GM18870 (cell line): ENCODE results near the gene ZNF345.

Experiments used
- ATAC-seq: cut with Tn5 transposase; IDR thresholded peaks from one replicate; pipeline ENCODE4 v1.9.1; 2021; ENCODE audit warnings: moderate library complexity; ENCODE audit not compliant: unreplicated experiment

Gene ZNF345

GRCh38 chr19:36850559-36851442 is at the start of gene ZNF345:
TSS of gene ZNF345 (plus strand) at chr19:36850876. CDS start at chr19:36876831, 25,955 bp downstream.
- ATAC-seq = peak; percentile 52

GRCh38 chr19:36805364-36805763 is 45.3 kb upstream of the ZNF345 start:
- no peak for ATAC-seq

- no peak for ATAC-seq
Measured at GRCh38 chr19:36807029-36807428, 43.6 kb upstream of the ZNF345 start.

GRCh38 chr19:36819130-36819630 is 31.5 kb upstream of the ZNF345 start:
- no peak for ATAC-seq

DNA sequence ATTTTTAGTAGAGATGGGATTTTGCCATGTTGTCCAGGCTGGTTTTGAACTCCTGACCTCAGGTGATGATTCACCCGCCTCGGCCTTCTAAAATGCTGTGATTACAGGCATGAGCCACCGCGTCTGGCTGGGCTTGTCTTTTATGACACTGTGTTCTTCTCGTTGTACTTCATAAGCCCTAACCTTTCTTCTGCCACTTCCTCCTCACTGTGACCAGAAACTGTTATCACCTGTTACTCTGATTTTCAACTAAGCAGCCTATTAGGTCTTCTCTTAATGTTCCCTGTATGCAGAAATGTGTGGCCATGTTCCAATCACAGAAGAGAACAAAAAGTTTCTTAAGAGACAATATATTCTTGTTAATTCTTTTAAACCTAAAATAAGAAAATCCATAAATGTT is 28.9 kb upstream of the ZNF345 start:
- ATAC-seq = no peak

DNA sequence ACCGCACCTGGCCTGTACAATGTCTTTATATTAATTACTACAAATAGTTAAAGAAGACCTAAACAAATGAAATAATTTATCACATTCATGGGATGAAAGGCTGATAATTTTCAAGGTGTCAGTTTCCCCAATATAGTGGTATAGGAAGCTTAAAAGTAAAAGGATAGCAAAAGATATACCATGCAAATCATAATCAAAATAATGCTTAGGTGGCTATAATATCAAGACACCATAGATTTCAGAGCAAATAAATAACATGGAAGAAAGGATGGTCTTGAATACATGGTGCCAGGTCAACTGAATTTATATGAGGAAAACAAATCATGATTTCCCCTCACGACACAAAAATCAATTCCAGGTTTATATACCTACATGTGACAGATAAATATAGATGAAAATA is 17.2 kb upstream of the ZNF345 start:
- ATAC-seq = no peak

GRCh38 chr19:36837176-36837905 is 13.3 kb upstream of the ZNF345 start:
- no peak for ATAC-seq

DNA sequence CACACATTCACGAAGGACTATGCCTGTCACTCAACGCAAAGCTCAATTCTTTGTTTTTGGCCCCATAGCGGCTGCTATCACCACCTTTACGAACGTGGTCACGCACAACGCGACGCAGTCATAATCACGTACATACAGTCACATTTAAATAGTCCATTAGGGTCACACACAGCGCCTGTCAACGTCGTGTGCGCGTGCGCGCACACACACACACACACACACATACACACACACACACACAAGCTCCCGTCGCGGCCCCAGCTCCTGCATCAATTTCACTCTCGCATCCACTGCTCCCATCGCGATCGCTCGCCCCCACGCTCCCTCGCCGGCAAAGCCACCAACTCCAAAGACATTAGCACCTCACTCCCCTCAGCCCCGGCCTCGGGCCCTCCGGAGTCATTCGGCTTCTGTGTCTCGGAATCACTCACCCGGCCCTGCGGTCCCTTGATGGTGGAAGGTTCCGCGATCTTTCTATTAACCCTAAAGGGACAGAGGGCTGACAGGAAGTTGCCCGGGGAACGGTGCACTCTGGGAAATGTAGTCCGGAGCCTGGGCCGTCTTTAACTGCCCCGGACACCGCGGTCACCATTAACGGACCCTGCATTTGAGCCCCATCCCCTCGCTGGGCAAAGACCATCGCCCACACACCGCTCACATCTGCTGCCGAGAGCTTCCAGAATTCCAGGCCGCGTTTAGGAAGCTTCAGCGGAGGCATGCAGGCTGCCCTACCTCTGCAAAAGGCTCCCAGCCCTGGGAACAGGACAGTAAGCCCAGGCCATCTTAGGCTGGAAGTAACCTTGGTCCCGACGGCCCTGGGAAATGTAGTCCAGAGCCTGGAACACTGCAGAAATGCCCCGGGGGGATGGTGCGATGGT is 12.5 kb upstream of the ZNF345 start, which contains the start of gene ZNF790:
Gene ZNF790, minus strand, starts transcription at position 482 of the 878 bp plus-strand sequence. CDS start 12,768 bp downstream, outside the sequence.
- peak; percentile 64 for ATAC-seq

- ATAC-seq = no peak
Measured at GRCh38 chr19:36838784-36839324, 11.8 kb upstream of the ZNF345 start.

DNA sequence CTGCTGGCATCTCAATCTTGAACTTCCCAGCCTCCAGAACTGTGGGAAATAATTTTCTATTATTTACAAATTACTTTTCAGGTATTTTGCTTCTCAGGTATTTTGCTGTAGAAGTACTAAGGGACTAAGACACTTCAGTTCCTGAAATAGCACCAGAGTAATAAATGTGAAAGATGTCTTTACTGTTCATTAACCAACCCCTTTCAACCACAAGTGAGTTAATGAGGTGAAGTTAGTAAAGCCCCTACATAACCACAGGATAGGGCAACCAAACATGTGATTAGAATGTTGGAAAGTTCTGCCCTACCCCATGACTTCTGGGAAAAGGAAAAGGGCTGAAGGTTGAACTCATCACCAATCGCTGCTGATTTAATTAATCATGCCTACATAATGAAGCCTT is 2.7 kb upstream of the ZNF345 start:
- no peak for ATAC-seq

DNA sequence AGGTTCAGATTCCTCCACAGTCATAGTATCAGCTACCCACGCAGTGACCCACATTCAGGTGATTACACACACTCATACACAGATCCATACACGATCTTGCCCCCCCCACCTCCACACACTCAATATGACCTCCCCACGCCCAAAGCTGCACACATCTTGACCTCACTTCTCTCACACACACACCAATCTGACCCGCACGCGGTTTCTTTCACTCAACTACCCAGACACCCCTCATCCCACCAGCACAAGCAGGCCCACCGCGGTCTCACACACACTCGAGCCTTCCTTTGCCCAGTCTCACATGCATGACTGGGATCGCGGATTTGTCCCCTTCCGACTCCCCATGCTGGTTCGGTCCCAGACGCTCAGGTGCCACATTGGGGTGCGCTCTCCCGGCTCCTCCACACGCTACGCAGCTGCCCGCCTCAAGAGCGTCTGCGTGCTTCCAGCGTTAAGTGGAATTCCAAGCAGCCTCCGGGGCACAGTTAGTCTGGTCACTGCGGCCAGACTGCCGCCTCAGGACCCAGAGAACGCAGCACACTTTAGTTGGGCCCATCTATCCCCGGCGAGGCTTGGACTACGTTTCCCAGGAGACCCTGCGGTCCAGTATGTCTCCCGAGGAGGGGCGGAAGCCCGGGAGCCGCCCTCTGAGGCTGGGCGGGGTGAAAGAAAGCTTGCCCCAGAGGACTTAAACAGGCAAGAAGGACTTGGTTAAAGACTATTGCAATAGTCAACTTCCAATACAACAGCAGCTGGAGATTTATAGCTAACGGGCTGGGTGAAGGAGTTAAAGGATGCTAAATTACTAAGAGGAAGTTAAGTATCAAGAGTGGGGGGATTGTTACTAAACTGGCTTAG is 746 bp upstream of the ZNF345 start:
- ATAC-seq = peak; percentile 54

GRCh38 chr19:36851898-36852297 is 1.2 kb downstream of the ZNF345 start:
- ATAC-seq = no peak

GRCh38 chr19:36876993-36877938 is 26.6 kb downstream of the ZNF345 start:
- no peak for ATAC-seq

- no peak for ATAC-seq
Measured at GRCh38 chr19:36891768-36892357, 41.2 kb downstream of the ZNF345 start.

DNA sequence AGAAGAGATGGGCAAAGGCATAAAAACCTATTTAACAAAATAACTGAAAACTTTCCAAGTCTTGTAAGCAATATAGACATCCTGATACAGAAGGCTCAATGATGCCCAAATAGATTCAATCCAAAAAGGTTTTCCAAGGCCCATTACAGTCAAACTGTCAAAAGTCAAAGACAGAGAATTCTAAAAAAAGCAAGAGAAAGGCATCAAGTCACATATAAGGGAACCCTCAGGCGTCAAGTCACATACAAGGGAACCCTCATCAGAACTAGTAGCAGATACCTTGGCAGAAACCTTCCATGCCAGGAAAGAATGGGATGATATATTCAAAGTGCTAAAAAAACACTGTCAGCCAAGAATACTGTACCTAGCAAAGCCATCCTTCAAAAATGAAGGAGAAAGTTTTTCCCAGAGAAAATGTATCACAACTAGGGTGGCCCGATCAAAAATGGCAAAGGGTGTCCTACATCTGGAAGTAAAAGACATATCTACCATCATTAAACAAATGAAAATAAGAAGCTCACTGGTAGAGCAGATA is 44.2 kb downstream of the ZNF345 start:
- ATAC-seq = no peak

GRCh38 chr19:36898422-36898821 is 47.7 kb downstream of the ZNF345 start:
- no peak for ATAC-seq

GRCh38 chr19:36915992-36916830 is 65.5 kb downstream of the ZNF345 start, which contains the start of the genes ZNF568 and ZNF829:
TSS of gene ZNF568 (plus strand) at chr19:36916332. CDS start at chr19:36922771, 6,439 bp downstream.
TSS of gene ZNF829 (minus strand) at chr19:36916291. CDS start at chr19:36915167, 1,124 bp downstream.
- ATAC-seq = no peak
